Measurements from ENCODE around the gene SLC50A1. TPM values are rescaled to one million over a fixed set of nuclear protein-coding genes. Genes with fewer than 3 reads are reported as not detected.

The SLC50A1 gene
- 24.9 and 26.0 TPM in 2 replicates for total RNA-seq (2021)
- long read RNA-seq, transcript SLC50A1-204 (4 exons, 1,003 nt), result minor isoform, 5 of 82 reads
- long read RNA-seq, transcript SLC50A1-201 (5 exons, 1,137 nt), result minor isoform, 6 of 82 reads
- long read RNA-seq, transcript SLC50A1-202 (5 exons, 1,218 nt), result minor isoform, 14 of 82 reads
- long read RNA-seq, transcript SLC50A1-203 (6 exons, 1,300 nt), result major isoform, 35 of 82 reads
- long read RNA-seq, partial matches to known transcripts, result 10 of 82 reads
- long read RNA-seq, other reads (novel, unspliced or antisense), result 10 of 82 reads

- WGBS (ENCODE audit: extremely low coverage, insufficient read length, low lambda C conversion rate), result no CpG with 5 or more reads among the region's 52 CpGs
- peak within 1 kb of the TSS; percentile 72; the same call in 1 of the 2 replicates for H3K14ac ChIP-seq (ENCODE audit: insufficient read depth, low read length)
- H3K4ac ChIP-seq (ENCODE audit: low read depth, low read length), result no peak within 1 kb of the TSS
- no peak within 1 kb of the TSS for H2AK5ac ChIP-seq (ENCODE audit: insufficient read length, low read length)
- no peaks in the 10 kb centered on the region for H3K9me3 ChIP-seq (ENCODE audit: control insufficient read depth, low read depth, low read length)
- H2BK5ac ChIP-seq (ENCODE audit: insufficient read length, low read length), result no peak within 1 kb of the TSS
- peaks cover 27 to 28% of the 10 kb centered on the region in 2 experiments for H3K4me1 Mint-ChIP-seq
- TF ChIP-seq, protein P1, sequence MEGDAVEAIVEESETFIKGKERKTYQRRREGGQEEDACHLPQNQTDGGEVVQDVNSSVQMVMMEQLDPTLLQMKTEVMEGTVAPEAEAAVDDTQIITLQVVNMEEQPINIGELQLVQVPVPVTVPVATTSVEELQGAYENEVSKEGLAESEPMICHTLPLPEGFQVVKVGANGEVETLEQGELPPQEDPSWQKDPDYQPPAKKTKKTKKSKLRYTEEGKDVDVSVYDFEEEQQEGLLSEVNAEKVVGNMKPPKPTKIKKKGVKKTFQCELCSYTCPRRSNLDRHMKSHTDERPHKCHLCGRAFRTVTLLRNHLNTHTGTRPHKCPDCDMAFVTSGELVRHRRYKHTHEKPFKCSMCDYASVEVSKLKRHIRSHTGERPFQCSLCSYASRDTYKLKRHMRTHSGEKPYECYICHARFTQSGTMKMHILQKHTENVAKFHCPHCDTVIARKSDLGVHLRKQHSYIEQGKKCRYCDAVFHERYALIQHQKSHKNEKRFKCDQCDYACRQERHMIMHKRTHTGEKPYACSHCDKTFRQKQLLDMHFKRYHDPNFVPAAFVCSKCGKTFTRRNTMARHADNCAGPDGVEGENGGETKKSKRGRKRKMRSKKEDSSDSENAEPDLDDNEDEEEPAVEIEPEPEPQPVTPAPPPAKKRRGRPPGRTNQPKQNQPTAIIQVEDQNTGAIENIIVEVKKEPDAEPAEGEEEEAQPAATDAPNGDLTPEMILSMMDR (conservative IDR thresholded peaks at IDR 0.05), result no peak
- no peaks in the 10 kb centered on the region for H3K9me3 Mint-ChIP-seq
- H4K91ac ChIP-seq (ENCODE audit: insufficient read length, low read depth, low read length), result no peak within 1 kb of the TSS
- H2AFZ ChIP-seq (ENCODE audit: low read length), result no peak within 1 kb of the TSS
- H3T11ph ChIP-seq (ENCODE audit: low read length), result no peak within 1 kb of the TSS
- H3K27me3 ChIP-seq (ENCODE audit: insufficient read depth, low read length), result no peaks in the 10 kb centered on the region
- DNase-seq, result peak; percentile 95
- H2BK12ac ChIP-seq (ENCODE audit: insufficient read length, low read depth, low read length), result no peak within 1 kb of the TSS
- H3K18ac ChIP-seq (ENCODE audit: insufficient read length, low read depth, low read length), result peak within 1 kb of the TSS; percentile 90
- no peak within 1 kb of the TSS for H3K23ac ChIP-seq (ENCODE audit: insufficient read length, low read depth, low read length)
- peaks cover 16 to 28% (median 21%) of the 10 kb centered on the region in 3 experiments for H3K36me3 Mint-ChIP-seq (ENCODE audit: insufficient read depth in 1 of 3, low read depth in 3 of 3)
- peaks cover 22% of the 10 kb centered on the region for H3K23me2 ChIP-seq (ENCODE audit: insufficient read length, low read depth, low read length, poor library complexity, severe bottlenecking)
- no peak within 1 kb of the TSS for H3K27ac ChIP-seq (ENCODE audit: insufficient read length, low read depth, low read length)
- no peak within 1 kb of the TSS for H2BK120ac ChIP-seq (ENCODE audit: low read depth, low read length, poor library complexity, severe bottlenecking)
- H4K8ac ChIP-seq (replicated peaks; ENCODE audit: insufficient read length, low read depth, low read length), result no peak within 1 kb of the TSS
- peak within 1 kb of the TSS; percentile 63 for H3K9ac ChIP-seq (ENCODE audit: extremely low read depth, insufficient read length, low read length)
- H3K79me2 ChIP-seq (ENCODE audit: insufficient read depth, low read length), result 0 out of 2 replicates have a peak, but pooled peaks cover 3% of the 10 kb centered on the region
- H4K20me1 ChIP-seq (ENCODE audit: control insufficient read depth, insufficient read depth, insufficient read length), result no peaks in the 10 kb centered on the region
- H3K4me3 Mint-ChIP-seq, result peak within 1 kb of the TSS; percentile 93
- H3K27me3 Mint-ChIP-seq (ENCODE audit: low read depth), result peaks cover 20% of the 10 kb centered on the region
- no peak within 1 kb of the TSS for H2BK15ac ChIP-seq (ENCODE audit: low read depth, low read length)
- H3K79me1 ChIP-seq (ENCODE audit: insufficient read depth, low read depth, low read length, poor library complexity, severe bottlenecking), result no peaks in the 10 kb centered on the region
- peak within 1 kb of the TSS; percentile 97 for H3K4me2 ChIP-seq (ENCODE audit: insufficient read depth, insufficient read length, low read length)
- no peak within 1 kb of the TSS for H3K56ac ChIP-seq (ENCODE audit: insufficient read length, low read depth, low read length)
- H4K5ac ChIP-seq (ENCODE audit: insufficient read length, low read depth, low read length), result no peak within 1 kb of the TSS
- peak within 1 kb of the TSS; percentile 97 to 98 (median 98) for H3K27ac Mint-ChIP-seq
- no peaks in the 10 kb centered on the region for H3K4me1 ChIP-seq (ENCODE audit: insufficient read depth, low read length)
- H2BK20ac ChIP-seq (ENCODE audit: low read depth, low read length, poor library complexity, severe bottlenecking), result no peak within 1 kb of the TSS
Observed at GRCh38 chr1:155135415-155136028, at the start of gene SLC50A1. TSS of gene SLC50A1 (plus strand) at chr1:155135852. CDS start at chr1:155135912, 60 bp downstream.
